ENCODE results near the gene SLC26A4. TPM values are rescaled to one million over a fixed set of nuclear protein-coding genes. Genes with fewer than 3 reads are reported as not detected.

The SLC26A4 gene
- total RNA-seq, 1 donor from 2014 or later: 3.4 TPM

DNA sequence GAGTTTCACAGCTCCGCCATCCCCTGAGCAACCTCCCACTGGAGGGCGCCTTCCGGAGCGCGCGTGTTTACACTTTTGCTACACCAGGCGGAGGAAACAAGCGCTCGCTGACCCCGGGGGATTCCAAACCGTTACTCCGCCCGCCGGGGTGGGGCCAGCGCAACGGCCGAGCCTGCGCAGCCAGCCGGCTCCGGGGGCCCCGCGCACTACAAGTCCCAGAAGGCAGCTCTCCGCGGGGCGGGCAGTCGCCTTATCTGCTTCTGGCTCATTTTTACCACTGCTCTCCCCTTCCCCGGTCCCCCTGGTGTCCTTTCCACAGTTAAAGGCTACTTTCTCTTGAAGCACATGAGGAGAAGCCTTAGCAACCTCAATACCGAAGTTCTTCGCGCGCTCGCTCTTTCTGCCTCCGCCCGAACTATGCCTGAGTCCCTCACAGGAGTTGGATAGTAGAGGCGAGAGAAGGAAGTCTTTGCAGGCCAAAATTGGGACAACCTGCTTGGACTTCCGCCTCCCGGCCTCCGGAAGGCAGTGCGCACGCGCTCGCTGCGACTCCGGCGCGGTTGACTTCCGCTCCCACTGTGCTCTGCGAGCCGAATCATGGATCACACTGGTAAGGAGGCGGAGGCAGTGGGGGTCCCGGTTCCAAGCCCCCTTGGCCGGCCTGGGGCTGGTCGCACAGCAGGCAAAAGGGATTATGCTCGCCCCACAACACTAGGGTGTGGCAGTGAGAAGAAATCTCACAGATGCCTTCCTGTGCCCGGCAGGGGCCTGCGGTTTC lies 83.1 kb downstream of the SLC26A4 start, which contains the start of gene CBLL1:
TSS of gene CBLL1 (plus strand) at position 576 of the 778 bp plus-strand sequence. CDS start at position 598, 22 bp downstream.
- DNase-seq (ENCODE audit: low read depth, low spot score): peak; percentile 87

DNA sequence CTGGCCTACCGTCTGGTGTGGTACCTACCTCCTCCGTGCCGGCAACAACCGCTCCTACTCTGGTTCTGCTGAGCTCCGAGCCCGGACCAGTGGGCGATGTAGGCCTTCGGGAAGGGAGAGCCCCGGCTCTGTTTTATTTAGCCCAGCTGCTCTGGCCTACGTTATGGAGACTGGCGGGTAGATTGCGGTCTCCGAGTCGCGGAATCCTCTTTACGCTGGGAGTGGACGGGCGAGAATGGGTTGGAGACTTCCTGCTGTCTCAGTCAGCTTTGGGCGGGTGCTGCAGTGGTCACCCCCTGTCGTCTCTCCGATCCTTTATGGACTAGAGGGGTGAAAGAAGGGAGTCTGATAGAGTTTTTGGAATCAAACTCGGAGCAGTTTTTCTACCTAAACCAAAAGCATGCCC lies 83.7 kb downstream of the SLC26A4 start:
- no peak for DNase-seq (ENCODE audit: low read depth, low spot score)

DNA sequence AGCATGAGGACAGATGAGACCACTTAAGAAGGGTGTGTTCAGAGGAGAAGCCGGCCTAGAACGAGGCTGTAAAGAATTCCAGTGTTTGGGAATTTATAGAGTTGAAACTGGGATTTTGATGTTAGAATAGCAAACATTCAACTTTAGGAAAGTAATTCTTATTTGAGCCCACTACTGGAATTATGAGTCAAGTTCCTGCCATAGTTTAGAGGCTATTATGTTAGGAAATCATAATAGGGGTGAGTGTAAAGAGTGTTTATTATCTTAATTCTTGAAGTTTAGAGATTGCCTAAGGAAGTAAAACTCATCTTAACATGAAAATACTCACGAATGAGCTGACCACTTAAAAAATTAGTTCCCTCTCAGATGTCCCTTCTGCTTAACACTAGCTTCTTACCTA lies 85.4 kb downstream of the SLC26A4 start:
- DNase-seq (ENCODE audit: low read depth, low spot score): peak; percentile 3

DNA sequence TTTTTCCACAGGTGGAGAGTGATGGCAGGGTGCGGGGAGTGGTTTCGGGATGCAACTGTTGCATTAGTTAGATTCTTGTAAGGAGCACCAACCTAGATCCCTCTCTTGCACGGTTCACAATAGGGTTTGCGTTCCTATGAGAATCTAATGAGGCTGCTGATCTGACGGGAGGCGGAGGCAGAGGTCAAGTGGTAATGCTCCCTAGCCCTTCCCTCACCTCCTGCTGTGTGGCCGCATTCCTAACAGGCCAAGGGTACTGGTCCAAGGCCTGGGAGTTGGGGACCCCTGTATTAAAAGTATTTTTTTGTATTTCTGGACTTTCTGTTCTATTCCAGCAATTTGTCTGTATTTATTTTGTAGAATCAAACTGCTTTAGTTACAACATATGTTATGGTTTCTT lies 90.5 kb downstream of the SLC26A4 start:
- no peak for DNase-seq (ENCODE audit: low read depth, low spot score)

DNA sequence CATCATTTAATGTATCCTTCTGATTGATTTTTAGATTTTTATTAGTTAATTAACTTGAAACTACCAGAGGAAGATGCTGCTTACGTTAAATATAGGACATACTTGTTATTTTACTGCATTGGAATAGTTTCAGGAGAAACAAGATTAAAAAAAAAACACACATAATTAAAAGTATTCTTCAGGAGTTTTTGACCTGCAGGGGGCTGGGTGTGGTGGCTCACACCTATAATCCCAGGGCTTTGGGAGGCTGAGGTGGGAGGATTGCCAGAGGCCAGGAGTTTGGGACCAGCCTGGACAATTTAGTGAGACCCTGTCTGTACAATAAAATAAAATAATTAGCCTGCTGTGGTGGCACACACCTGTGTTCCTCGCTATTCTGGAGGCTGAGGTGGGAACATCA lies 94.0 kb downstream of the SLC26A4 start:
- no peak for DNase-seq (ENCODE audit: low read depth, low spot score)

DNA sequence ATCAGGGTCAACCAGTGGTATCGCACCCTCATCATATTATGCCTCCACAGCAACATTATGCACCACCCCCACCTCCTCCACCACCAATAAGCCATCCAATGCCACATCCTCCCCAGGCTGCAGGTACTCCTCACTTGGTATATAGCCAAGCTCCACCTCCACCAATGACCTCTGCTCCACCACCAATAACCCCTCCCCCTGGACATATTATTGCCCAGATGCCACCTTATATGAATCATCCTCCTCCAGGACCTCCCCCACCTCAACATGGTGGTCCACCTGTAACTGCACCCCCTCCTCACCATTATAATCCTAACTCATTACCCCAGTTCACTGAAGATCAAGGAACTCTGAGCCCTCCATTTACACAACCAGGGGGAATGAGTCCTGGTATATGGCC lies 98.0 kb downstream of the SLC26A4 start:
- DNase-seq (ENCODE audit: low read depth, low spot score): no peak

DNA sequence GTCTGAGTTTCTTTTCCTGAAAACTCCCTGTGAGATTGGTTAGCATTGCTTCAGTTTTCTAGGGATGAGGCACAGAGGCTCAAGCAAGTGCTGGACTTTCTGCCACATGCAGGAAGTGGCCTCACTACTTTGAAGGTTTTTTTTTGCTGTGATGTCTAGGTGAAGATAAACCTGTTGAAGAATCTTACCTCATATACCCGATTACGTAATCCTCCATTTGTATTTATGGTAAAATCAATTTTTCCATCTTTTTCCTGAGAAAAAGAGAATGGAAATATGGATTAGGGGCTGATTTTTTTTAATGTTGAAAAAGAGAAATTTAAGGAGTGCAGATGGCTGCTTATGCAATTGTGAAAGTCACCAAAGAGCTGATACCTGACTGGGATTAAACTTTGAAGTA lies 106.8 kb downstream of the SLC26A4 start:
- no peak for DNase-seq (ENCODE audit: low read depth, low spot score)

Other genes with a start within 250 kb of the SLC26A4 start
- 0.04 and 0.07 TPM in 2 replicates for gene GPR22, start 190.8 kb upstream of the SLC26A4 start, total RNA-seq
- gene COG5, start 96.9 kb upstream of the SLC26A4 start, total RNA-seq: 49.7 and 65.3 TPM in 2 replicates
- gene DUS4L, start 96.9 kb upstream of the SLC26A4 start, total RNA-seq: 5.7 and 8.6 TPM in 2 replicates
- gene BCAP29, start 80.6 kb upstream of the SLC26A4 start, total RNA-seq: 116 and 131 TPM in 2 replicates
- 13.7 and 21.1 TPM in 2 replicates for gene CBLL1, start 83.3 kb downstream of the SLC26A4 start, total RNA-seq
- not detected in 2 replicates for gene SLC26A3, start 142.4 kb downstream of the SLC26A4 start, total RNA-seq
- gene DLD, start 230.4 kb downstream of the SLC26A4 start, total RNA-seq: 61.3 and 83.9 TPM in 2 replicates

All from pulmonary artery endothelial cell (primary cell).